HG02852 (cell line): ENCODE measurements around the gene NAV1.

ENCODE experiments used
- ATAC-seq: cut with Tn5 transposase; IDR thresholded peaks from one replicate; pipeline ENCODE4 v1.9.1; 2021; ENCODE audit warnings: mild to moderate bottlenecking, moderate library complexity; ENCODE audit not compliant: unreplicated experiment

The NAV1 gene

GRCh38 chr1:201585901-201586300 lies 47.0 kb downstream of the NAV1 start:
- ATAC-seq, result no peak

GRCh38 chr1:201586806-201587205 lies 47.9 kb downstream of the NAV1 start:
- no peak for ATAC-seq

- no peak for ATAC-seq
Observed at GRCh38 chr1:201587729-201588128, 48.8 kb downstream of the NAV1 start.
